Stromal cell of bone marrow (primary cell): ENCODE measurements around the gene NR4A3.
"Not testable (repeated sequence)": the region's sequence is repeated elsewhere in the genome, so short reads cannot be mapped to it uniquely, and the experiment has no call there.

Source experiments
- DNase-seq: peaks from one replicate; pipeline ENCODE4 v3.0.0-alpha.2; 2012; ENCODE audit warnings: low read depth

NR4A3 gene

GRCh38 chr9:99821396-99822108, at the start of gene NR4A3:
Gene NR4A3, plus strand, starts transcription at chr9:99821885. Its CDS starts 6,158 bp downstream, at chr9:99828043.
- peak; percentile 97 for DNase-seq

DNA sequence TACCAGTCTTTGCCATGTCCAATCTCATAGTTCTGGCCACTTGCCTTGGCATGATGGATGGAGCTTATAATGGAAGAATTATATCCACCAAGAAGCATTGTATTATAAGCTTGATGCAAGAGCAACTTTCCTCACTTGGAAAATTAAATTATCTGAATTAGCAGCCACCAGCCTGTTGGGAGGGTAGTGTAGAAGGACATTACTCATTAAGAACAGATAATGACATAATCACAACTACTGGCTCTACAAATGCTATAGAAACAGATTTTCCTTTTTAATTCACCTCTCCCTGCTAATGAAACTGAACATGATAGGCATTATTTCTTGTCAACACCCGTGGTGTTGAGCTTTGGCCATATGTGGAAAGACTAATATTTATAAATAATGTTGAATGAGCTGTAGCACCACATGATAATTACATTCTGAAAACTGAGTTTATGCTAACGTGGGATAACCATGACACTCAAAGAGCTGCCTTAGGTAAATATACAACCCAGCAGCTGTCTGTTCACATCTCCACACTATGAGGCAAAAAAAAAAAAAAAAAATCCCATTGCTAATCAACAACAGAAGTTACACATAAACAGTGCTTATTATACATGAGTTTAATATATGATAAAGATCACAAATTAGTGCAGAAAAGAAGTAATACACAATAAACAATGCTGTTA, 48.1 kb upstream of the NR4A3 start:
- DNase-seq: no peak

- DNase-seq: peak; percentile 78
These were observed 43.4 kb upstream of the NR4A3 start for GRCh38 chr9:99778308-99778707.

DNA sequence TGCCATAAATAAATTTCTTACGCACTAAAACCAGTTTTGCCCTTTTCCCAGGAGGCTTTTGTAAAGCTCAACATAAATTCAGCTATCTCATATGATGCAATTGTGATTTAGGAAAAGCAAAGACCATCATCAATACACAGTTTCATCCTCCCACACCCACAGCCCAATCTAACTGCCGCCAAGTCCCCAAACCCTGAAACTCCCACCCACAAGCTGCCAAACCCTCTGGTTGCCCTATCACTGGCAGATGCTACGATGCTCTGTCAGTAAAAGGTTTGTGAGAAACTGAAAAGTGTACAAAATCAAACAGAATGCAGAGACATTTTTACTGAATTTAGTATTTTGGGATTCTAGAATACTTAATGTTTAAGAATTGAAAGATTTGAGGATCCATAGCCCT, 42.8 kb upstream of the NR4A3 start:
- no peak for DNase-seq

- no peak for DNase-seq
These were observed 42.4 kb upstream of the NR4A3 start for GRCh38 chr9:99779277-99779676.

DNA sequence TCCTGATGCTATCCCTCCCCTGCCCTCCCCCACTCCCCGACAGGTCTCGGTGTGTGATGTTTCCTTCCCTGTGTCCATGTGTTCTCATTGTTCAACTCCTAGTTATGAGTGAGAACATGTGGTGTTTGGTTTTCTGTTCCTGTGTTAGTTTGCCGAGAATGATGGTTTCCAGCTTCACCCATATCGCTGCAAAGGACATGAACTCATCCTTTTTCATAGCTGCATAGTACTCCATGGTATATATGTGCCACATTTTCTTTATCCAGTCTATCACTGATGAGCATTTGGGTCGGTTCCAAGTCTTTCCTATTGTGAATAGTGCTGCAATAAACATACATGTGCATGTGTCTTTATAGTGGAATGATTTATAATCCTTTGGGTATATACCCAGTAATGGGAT, 39.3 kb upstream of the NR4A3 start:
- not testable (repeated sequence) for DNase-seq

- no peak for DNase-seq
These were observed 38.5 kb upstream of the NR4A3 start for GRCh38 chr9:99782962-99783718.

DNA sequence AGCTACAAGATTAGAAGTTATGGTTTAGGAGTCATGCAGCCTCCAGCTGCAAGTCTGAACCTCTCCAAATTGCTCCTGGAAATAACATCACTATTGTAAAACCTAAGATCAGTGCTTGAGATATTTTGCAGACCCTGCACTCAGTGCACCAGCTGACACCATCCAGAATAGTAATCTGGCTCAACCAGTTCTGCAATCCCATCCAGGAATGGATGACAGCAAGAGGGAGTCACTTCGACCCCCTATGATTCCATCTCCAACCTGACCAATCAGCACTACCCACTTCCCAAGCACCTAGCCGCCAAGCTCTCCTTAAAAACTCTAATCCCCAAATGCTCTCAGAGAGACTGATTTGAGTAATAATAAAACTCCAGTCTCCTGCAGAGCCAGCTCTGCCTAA, 37.9 kb upstream of the NR4A3 start:
- DNase-seq: no peak

- no peak for DNase-seq
These were observed 36.6 kb upstream of the NR4A3 start for GRCh38 chr9:99785010-99785590.

- DNase-seq: no peak
These were observed 34.1 kb upstream of the NR4A3 start for GRCh38 chr9:99787556-99787955.

DNA sequence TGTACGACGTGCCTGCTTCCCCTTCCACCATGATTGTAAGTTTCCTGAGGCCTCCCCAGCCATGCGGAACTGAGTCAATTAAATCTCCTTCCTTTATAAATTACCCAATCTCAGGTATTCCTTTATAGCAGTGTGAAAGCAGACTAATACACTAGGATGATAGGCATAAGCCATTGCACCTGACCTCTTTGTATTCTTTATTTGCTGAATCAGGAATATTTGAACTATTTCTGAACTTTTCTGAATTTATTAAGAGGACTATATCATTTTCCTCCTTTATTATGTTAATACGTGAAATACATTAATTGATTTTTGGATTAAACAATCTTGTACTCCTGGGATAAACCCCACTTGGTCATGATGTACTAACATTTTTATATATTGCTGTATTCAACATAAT, 28.2 kb upstream of the NR4A3 start:
- no peak for DNase-seq

DNA sequence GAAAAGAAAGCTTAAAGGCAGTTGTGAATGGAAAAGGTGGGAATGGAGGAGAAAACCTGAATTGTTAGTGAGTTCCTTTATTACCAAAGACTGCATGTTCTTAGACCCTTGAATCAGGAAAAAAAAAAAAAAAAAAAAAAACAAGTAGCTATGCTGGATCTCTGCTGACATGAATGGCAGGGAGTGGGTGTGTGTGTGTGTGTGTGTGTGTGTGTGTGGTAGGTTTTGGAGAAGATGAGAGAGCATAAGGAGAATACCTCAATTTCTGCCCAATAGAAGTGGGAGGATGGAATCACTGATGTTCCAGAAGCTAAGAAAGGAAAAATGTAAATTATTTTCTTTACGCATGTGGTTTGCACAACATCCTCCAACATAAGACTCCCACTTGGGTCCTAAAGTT, 25.5 kb upstream of the NR4A3 start:
- DNase-seq: no peak

DNA sequence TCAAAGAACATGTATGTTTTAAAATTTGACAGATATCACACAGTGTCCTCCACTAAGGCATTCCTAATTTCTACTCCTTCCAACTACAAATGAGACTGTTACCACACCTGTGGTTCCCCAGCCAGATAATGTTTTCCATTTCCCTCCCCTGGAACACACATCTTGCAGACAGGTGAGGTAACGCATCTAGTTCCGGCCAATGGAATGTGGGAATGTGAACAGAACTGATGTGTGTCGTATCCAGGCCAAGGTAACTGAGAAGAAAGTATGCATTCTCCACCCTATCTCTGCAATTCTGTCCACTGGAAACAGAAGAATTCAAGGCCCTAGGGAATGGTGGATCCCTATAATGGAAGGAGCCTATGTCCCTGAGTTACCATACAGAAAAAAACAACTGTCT, 19.9 kb upstream of the NR4A3 start:
- DNase-seq: no peak

DNA sequence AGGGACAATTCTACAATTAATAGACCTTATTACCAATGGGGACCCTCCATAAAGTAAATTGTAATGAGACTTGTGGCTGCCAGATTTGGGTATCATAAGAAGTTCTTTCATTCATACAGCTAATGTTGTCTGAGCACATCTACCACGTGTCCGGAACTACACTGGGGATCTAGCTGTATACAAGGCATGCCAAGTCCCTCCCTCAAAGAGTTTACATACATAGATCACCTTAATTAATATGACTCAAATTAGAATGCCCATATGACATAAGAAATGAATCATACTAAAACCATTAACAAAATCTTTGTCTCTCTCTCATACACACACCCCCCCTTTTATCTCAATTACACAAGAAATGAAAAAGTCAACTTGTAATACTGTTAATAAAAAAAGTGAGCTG, 18.0 kb upstream of the NR4A3 start:
- no peak for DNase-seq

DNA sequence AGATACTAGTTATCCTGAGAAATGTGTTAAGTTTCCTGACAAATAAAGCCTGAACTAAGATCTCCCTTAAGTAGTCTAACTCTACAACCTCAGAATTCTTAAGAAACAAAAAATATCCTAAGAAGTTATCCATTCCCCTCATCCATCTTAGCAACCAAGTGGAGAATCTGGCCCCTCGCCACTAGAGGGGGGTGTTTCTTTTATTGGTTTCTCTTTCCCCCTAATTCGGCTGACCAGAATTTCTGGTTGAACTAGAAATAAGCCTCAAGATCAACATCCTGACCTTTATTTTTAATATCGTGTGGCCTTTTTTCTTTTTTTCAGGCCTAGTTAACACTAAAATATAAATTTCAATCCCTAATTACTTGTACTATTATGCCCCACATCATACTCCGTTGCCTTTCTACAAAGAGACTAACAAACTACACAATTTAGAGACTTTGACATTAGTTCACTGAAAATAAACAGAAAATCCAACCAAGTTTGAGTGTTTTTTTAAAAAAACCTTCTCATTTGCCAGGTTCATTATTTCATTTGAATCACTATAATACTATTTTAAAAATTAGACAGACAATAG, 14.3 kb upstream of the NR4A3 start:
- peak; percentile 58 for DNase-seq

GRCh38 chr9:99807956-99808355, 13.7 kb upstream of the NR4A3 start:
- no peak for DNase-seq

DNA sequence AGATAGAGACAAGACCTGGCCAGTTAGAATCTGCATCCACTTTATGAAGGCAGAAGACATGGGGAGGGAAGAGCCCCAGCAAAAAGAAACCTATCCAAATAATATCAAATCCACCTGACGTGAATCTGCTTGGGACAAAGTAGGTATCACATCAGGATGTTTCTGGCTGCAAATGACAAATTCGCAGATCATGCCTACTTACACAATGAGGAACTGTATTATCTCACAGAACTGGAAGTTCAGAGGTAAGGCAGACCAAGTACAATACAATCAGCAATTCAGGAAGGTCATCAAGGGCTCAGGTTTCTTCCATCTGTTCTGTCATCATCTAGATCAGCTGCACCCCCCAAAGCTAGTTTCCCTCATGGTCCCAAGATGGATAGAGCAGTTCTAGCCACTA, 13.2 kb upstream of the NR4A3 start:
- DNase-seq: no peak

DNA sequence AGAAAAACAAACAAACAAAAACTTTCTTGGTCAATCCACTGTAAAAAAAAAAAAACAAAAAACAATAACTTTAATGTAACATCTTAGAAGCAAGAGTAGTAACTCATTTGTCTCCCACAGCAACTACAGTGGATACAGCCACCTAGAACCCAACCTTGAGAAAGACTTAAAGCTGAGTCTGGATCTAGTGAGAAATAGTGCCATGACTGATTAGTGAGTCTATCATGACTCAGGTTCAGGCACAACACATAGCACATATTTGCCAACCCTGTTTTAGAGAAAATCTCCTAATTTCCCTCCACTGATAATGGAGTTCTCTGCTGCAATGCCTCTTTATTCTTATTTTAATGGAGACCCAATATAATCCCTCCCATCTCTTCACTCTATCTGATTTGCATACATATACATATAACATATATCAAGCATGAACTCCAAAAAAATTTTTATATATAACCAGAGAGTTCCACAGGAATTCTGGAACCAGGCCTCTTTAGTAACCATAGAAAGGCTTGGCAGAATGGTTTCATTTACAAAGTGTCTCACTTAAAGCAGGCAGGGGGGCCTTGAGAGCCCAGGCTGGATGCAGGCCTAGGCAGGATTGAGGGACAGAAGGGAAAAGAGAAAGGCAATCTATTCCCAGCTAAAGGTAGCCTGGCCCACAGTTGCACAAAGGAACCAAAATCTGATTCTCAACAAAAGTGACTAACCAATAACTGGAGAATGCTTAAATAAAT, 11.9 kb upstream of the NR4A3 start:
- peak; percentile 9 for DNase-seq

DNA sequence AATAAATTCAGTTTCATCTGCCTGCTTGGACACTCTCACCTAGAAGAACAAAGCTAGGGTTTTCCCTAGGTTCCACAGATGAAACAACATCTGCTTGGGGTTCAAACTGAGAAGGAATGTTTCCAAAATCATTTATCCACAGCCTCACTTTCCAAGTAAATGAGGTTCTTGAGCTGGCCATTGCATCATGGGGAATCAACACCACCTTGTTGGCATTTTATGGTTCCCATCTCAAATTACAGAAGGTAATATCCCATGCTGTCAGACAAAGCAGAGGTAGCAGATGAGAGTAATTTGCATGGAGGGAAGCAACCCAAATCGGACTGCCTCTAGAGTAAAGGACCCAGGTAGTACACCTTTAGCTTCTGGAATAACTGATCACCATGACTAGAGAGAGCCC, 10.5 kb upstream of the NR4A3 start:
- DNase-seq: no peak

DNA sequence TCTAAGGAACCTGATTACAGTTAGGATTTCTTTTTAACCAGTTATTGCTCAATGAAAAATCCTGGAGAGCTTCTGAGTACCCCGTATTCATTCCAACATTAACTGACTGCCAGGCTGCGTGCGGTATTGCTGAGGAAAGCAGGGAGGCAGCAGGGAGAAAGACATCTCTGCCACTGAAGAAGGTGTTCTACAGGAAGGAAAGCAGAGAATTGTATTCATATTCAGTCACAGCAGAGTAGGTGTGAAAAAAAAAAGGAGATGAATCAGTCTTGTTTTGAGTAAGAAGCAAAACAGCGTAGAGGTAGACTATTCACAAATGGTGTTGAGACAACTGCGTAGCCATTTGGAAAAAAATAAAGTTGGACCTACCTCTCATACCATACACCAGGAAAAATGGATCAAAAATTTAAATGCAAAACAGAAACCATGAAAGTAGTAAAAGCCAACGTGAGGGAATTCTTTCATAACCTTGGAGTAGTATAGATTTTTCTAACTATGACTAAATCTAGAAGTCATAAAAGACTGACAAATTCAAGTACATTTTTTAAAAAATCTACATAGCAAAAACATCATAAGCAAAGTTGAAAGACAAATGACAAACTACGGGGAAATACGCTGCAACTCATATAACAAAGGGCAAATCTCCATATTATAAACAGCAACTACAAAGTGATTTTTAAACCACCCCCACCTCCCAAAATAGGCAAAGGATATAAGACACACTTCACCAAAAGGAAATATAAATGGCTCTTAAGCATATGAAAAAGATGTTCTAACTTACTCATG, 9.9 kb upstream of the NR4A3 start:
- no peak for DNase-seq

DNA sequence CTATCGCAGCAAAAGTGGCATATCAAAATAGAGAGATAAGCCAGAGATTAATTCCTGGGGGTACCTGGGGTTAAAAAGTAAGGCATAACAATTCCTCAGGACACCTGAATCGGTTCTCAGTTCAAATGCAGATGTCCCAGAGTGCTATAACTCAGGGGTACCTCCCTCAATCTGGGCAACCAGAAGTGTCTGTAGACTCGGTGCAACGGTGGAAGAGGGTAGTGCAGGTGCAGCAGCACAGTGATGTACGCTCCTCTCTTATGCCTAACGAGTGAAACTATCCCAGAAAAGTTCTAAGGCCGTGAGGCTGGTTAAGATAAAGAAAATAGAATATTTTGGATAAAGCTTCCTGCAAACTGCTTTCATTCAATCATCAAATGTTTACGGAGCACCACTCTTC, 7.9 kb upstream of the NR4A3 start:
- no peak for DNase-seq
